ENCODE data around the gene RPS6KB1.
"Not testable (repeated sequence)": the region's sequence is repeated elsewhere in the genome, so short reads cannot be mapped to it uniquely, and the experiment has no call there.

RPS6KB1 gene

GRCh38 chr17:59892924-59893675 lies at the start of gene RPS6KB1, which contains the start of gene TUBD1:
TSS of gene RPS6KB1 (plus strand) at chr17:59893121. CDS start at chr17:59893185, 64 bp downstream.
TSS of gene TUBD1 (minus strand) at chr17:59892943. CDS start at chr17:59891002, 1,941 bp downstream.
- peak; percentile 99 for DNase-seq (ENCODE audit: low spot score)

- DNase-seq (ENCODE audit: low spot score), result no peak
These were observed 47.9 kb upstream of the RPS6KB1 start for GRCh38 chr17:59844884-59845594.

- no peak for DNase-seq (ENCODE audit: low spot score)
These were observed 47.1 kb upstream of the RPS6KB1 start for GRCh38 chr17:59845595-59846393.

GRCh38 chr17:59846394-59847165 lies 46.3 kb upstream of the RPS6KB1 start:
- no peak for DNase-seq (ENCODE audit: low spot score)

GRCh38 chr17:59848385-59848668 lies 44.6 kb upstream of the RPS6KB1 start:
- DNase-seq (ENCODE audit: low spot score), result no peak

- no peak for DNase-seq (ENCODE audit: low spot score)
These were observed 44.1 kb upstream of the RPS6KB1 start for GRCh38 chr17:59848778-59849177.

- DNase-seq (ENCODE audit: low spot score), result not testable (repeated sequence)
These were observed 42.6 kb upstream of the RPS6KB1 start for GRCh38 chr17:59850311-59850710.

- DNase-seq (ENCODE audit: low spot score), result no peak
These were observed 41.2 kb upstream of the RPS6KB1 start for GRCh38 chr17:59851439-59852375.

- DNase-seq (ENCODE audit: low spot score), result not testable (repeated sequence)
These were observed 40.1 kb upstream of the RPS6KB1 start for GRCh38 chr17:59852847-59853167.

GRCh38 chr17:59853168-59853918 lies 39.6 kb upstream of the RPS6KB1 start:
- DNase-seq (ENCODE audit: low spot score), result no peak

GRCh38 chr17:59853919-59854729 lies 38.8 kb upstream of the RPS6KB1 start:
- DNase-seq (ENCODE audit: low spot score), result not testable (repeated sequence)

- DNase-seq (ENCODE audit: low spot score), result no peak
These were observed 35.8 kb upstream of the RPS6KB1 start for GRCh38 chr17:59856859-59857794.

GRCh38 chr17:59858167-59858816 lies 34.6 kb upstream of the RPS6KB1 start:
- no peak for DNase-seq (ENCODE audit: low spot score)

- DNase-seq (ENCODE audit: low spot score), result no peak
These were observed 34.0 kb upstream of the RPS6KB1 start for GRCh38 chr17:59858932-59859331.

GRCh38 chr17:59859444-59860025 lies 33.4 kb upstream of the RPS6KB1 start:
- DNase-seq (ENCODE audit: low spot score), result no peak

- DNase-seq (ENCODE audit: low spot score), result no peak
These were observed 29.3 kb upstream of the RPS6KB1 start for GRCh38 chr17:59863616-59864015.

- DNase-seq (ENCODE audit: low spot score), result no peak
These were observed 23.0 kb upstream of the RPS6KB1 start for GRCh38 chr17:59869941-59870218.

- no peak for DNase-seq (ENCODE audit: low spot score)
These were observed 22.4 kb upstream of the RPS6KB1 start for GRCh38 chr17:59870482-59870881.
